ENCODE measurements around the gene SUFU.

DNA sequence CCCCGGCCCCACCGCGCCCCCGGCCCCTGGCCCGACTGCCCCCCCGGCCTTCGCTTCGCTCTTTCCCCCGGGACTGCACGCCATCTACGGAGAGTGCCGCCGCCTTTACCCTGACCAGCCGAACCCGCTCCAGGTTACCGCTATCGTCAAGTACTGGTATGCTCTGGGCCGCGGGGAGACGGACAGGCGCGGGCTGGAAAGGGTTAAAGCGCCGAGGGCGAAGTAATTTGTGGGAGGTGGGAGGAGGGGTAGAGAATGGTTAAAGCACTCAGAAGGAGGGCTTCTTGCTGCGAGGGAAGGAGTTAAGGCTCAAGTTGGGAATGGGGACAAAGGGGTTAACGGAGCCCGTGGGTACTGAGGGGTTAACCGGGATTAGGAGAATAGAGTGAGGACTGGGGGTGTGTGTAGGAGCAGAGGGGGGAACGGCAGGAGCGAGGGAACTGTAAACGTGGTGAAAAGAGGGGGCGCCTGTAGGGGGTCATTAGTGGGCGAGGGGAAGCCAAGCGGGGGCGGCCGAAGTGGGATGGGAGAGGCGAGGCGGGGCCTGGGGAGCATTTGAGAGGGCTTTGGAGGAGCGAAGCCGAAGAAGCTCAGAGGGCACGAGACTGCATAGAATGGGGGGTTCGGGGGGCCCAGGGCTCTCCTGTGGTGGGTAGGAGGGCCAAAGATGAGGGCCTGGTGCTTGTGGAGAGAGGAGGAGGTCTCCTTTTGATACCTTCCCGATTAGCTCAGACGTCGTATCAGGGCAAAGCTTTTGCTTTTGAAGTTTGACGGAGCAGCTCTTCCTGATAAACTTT, 605 bp downstream of the SUFU start:
- TF ChIP-seq, protein P1, sequence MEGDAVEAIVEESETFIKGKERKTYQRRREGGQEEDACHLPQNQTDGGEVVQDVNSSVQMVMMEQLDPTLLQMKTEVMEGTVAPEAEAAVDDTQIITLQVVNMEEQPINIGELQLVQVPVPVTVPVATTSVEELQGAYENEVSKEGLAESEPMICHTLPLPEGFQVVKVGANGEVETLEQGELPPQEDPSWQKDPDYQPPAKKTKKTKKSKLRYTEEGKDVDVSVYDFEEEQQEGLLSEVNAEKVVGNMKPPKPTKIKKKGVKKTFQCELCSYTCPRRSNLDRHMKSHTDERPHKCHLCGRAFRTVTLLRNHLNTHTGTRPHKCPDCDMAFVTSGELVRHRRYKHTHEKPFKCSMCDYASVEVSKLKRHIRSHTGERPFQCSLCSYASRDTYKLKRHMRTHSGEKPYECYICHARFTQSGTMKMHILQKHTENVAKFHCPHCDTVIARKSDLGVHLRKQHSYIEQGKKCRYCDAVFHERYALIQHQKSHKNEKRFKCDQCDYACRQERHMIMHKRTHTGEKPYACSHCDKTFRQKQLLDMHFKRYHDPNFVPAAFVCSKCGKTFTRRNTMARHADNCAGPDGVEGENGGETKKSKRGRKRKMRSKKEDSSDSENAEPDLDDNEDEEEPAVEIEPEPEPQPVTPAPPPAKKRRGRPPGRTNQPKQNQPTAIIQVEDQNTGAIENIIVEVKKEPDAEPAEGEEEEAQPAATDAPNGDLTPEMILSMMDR (IDR thresholded peaks at IDR 0.05; ENCODE audit: low read depth, low read length) = no peak
- TF ChIP-seq EZH2phosphoT487 (IDR thresholded peaks at IDR 0.05; ENCODE audit: low read depth) = no peak
